H1 (cell line): ENCODE measurements around the gene PTPN9. TPM values are rescaled to one million over a fixed set of nuclear protein-coding genes. Genes with fewer than 3 reads are reported as not detected.
A peak's percentile ranks its signal among the peaks of the same experiment; 100 is the strongest.

Source experiments
- CTCF ChIA-PET: fragments of 300-600 bp; sonication (Branson Sonifier 250); formaldehyde crosslinking; loops from one replicate; lab custom pipeline; 2021; ENCODE audit not compliant: partially characterized antibody; lab: Charles Lee
- POLR2A ChIA-PET: fragments of 300-600 bp; sonication (Branson Sonifier 250); formaldehyde crosslinking; loops from one replicate; lab custom pipeline; 2021; ENCODE audit warnings: inconsistent platforms; ENCODE audit not compliant: partially characterized antibody; lab: Charles Lee
- DNase-seq, 2 experiments: peaks; one replicate each; pipeline versions ENCODE4 v3.0.0 to v3.0.0-alpha.2; 2010 to 2022; ENCODE audit warnings: low spot score in 2 of 2, low read depth in 1 of 2, mixed read lengths in 1 of 2
- FAIRE-seq: peaks from 2 replicates; lab custom pipeline; 2011; peaks lifted over from hg19 to GRCh38; lab: Jason Lieb, UNC
- H2AFZ ChIP-seq: 2 replicates; pipeline ENCODE4 v1.8.1; 2012; ENCODE audit warnings: low read length, inconsistent platforms
- H2AK5ac ChIP-seq: 2 replicates; pipeline ENCODE4 v1.6.1; 2013; ENCODE audit warnings: low read depth, low read length
- H2BK120ac ChIP-seq: replicated peaks from 2 replicates; pipeline ENCODE3; 2013; ENCODE audit warnings: low read depth, low read length, inconsistent platforms
- H2BK12ac ChIP-seq: 2 replicates; pipeline ENCODE4 v1.6.1; 2013; ENCODE audit warnings: low read depth, low read length
- H2BK15ac ChIP-seq: 2 replicates; pipeline ENCODE4 v1.6.1; 2013; ENCODE audit warnings: low read length
- H2BK20ac ChIP-seq: 2 replicates; pipeline ENCODE4 v1.6.1; 2013; ENCODE audit warnings: low read length
- H2BK5ac ChIP-seq: 2 replicates; pipeline ENCODE4 v1.6.1; 2013; ENCODE audit warnings: low read depth, low read length
- H3K14ac ChIP-seq: 2 replicates; pipeline ENCODE4 v1.6.1; 2013; ENCODE audit warnings: inconsistent platforms; ENCODE audit not compliant: insufficient read length
- H3K18ac ChIP-seq: 2 replicates; pipeline ENCODE4 v1.6.1; 2013; ENCODE audit warnings: low read length; ENCODE audit errors: extremely low read depth
- H3K23ac ChIP-seq: 2 replicates; pipeline ENCODE4 v1.6.1; 2013; ENCODE audit warnings: inconsistent platforms; ENCODE audit not compliant: insufficient read length
- H3K23me2 ChIP-seq: 2 replicates; pipeline ENCODE4 v1.6.1; 2013; ENCODE audit warnings: low read depth, low read length
- H3K27ac ChIP-seq: 2 replicates; pipeline ENCODE4 v1.6.1; 2011; ENCODE audit warnings: low read depth, low read length, inconsistent platforms
- H3K27me3 ChIP-seq, 4 experiments: replicated peaks in 1 of 4; 1 replicate in 1 of 4; 2 replicates in 3 of 4; pipeline versions ENCODE4 v1.6.1 to v1.8.1; 2011 to 2013; ENCODE audit warnings: low read length in 3 of 4, mild to moderate bottlenecking in 3 of 4, inconsistent platforms in 2 of 4, mixed read lengths in 2 of 4, moderate library complexity in 1 of 4; ENCODE audit not compliant: control insufficient read depth in 3 of 4, insufficient read depth in 3 of 4; ENCODE audit errors: extremely low read depth in 1 of 4
- H3K36me3 ChIP-seq, 4 experiments: 2 replicates each; pipeline versions ENCODE4 v1.6.1 to v1.8.1; 2011 to 2013; ENCODE audit warnings: mild to moderate bottlenecking in 4 of 4, low read length in 3 of 4, moderate library complexity in 2 of 4, control low read depth in 1 of 4, inconsistent platforms in 1 of 4; ENCODE audit not compliant: insufficient read depth in 4 of 4, control insufficient read depth in 2 of 4
- H3K4ac ChIP-seq: replicated peaks from 2 replicates; pipeline ENCODE3; 2013; ENCODE audit warnings: low read length, low read depth, mixed read lengths, inconsistent platforms; ENCODE audit not compliant: insufficient read length
- H3K4me1 ChIP-seq, 4 experiments: replicated peaks in 1 of 4; 1 replicate in 1 of 4; 2 replicates in 3 of 4; pipeline versions ENCODE4 v1.6.1 to v1.8.1; 2011 to 2013; ENCODE audit warnings: low read length in 3 of 4, inconsistent platforms in 2 of 4, mixed read lengths in 1 of 4; ENCODE audit not compliant: insufficient read depth in 4 of 4, control insufficient read depth in 3 of 4
- H3K4me2 ChIP-seq, 2 experiments: 2 replicates each; pipeline versions ENCODE4 v1.6.1 to v1.8.1; 2011 to 2013; ENCODE audit warnings: low read depth in 2 of 2, low read length in 2 of 2, control low read depth in 1 of 2, inconsistent platforms in 1 of 2, mild to moderate bottlenecking in 1 of 2; ENCODE audit not compliant: insufficient read depth in 1 of 2
- H3K4me3 ChIP-seq, 4 experiments: fragments of 200-600, 300-600 bp in 1 of 4; sonication (generic), shearing (Covaris generic), sonication (Bioruptor Twin) in 1 of 4; 2 replicates each; pipeline versions ENCODE4 v1.5.1 to v1.8.1; 2011 to 2016; ENCODE audit warnings: low read length in 4 of 4, low read depth in 3 of 4, control low read depth in 2 of 4, inconsistent platforms in 2 of 4, mild to moderate bottlenecking in 2 of 4, mixed read lengths in 1 of 4, moderate library complexity in 1 of 4; ENCODE audit not compliant: insufficient read depth in 2 of 4; ENCODE audit errors: extremely low read depth in 1 of 4
- H3K56ac ChIP-seq: replicated peaks from 2 replicates; pipeline ENCODE3; 2013; ENCODE audit warnings: low read depth, mild to moderate bottlenecking, mixed read lengths, low read length, inconsistent platforms; ENCODE audit not compliant: insufficient read length
- H3K79me1 ChIP-seq: 2 replicates; pipeline ENCODE4 v1.6.1; 2013; ENCODE audit warnings: low read depth, low read length, control low read depth
- H3K79me2 ChIP-seq, 2 experiments: 2 replicates each; pipeline versions ENCODE4 v1.6.1 to v1.8.1; 2012 to 2013; ENCODE audit warnings: low read length in 2 of 2, mild to moderate bottlenecking in 2 of 2, inconsistent platforms in 1 of 2; ENCODE audit not compliant: insufficient read depth in 2 of 2, control insufficient read depth in 1 of 2
- H3K9ac ChIP-seq, 4 experiments: replicated peaks in 1 of 4; 1 replicate in 1 of 4; 2 replicates in 3 of 4; pipeline versions ENCODE4 v1.6.1 to v1.8.1; 2011 to 2013; ENCODE audit warnings: low read depth in 3 of 4, low read length in 3 of 4, control low read depth in 2 of 4, mild to moderate bottlenecking in 2 of 4, moderate library complexity in 2 of 4, inconsistent platforms in 1 of 4; ENCODE audit errors: extremely low read depth in 1 of 4
- H3K9me3 ChIP-seq, 2 experiments: 2 replicates each; pipeline versions ENCODE4 v1.6.1 to v1.8.1; 2012 to 2013; ENCODE audit warnings: mild to moderate bottlenecking in 2 of 2, moderate library complexity in 2 of 2, control low read depth in 1 of 2, inconsistent platforms in 1 of 2, low read depth in 1 of 2, low read length in 1 of 2, mixed read lengths in 1 of 2; ENCODE audit not compliant: insufficient read depth in 2 of 2
- H4K20me1 ChIP-seq, 2 experiments: replicated peaks in 1 of 2; 2 replicates each; pipeline versions ENCODE3 to v1.8.1; 2011 to 2013; ENCODE audit warnings: inconsistent platforms in 2 of 2, low read length in 2 of 2, mild to moderate bottlenecking in 1 of 2; ENCODE audit not compliant: insufficient read depth in 2 of 2, control insufficient read depth in 1 of 2
- H4K5ac ChIP-seq: 2 replicates; pipeline ENCODE4 v1.6.1; 2013; ENCODE audit warnings: low read length, low read depth, mixed read lengths, inconsistent platforms; ENCODE audit not compliant: insufficient read length
- H4K8ac ChIP-seq: 2 replicates; pipeline ENCODE4 v1.8.0; 2013; ENCODE audit warnings: mild to moderate bottlenecking, moderate library complexity, low read length, inconsistent platforms; ENCODE audit not compliant: insufficient read depth; ENCODE audit errors: extremely low read depth
- H4K91ac ChIP-seq: replicated peaks from 2 replicates; pipeline ENCODE3; 2013; ENCODE audit warnings: low read length, mixed read lengths, inconsistent platforms; ENCODE audit not compliant: insufficient read length
- BRCA1 ChIP-seq: IDR thresholded peaks from 2 replicates; pipeline ENCODE4 v1.6.1; 2012; ENCODE audit warnings: low read depth, low read length, improper control_type of control experiment
- CHD2 ChIP-seq: IDR thresholded peaks from 2 replicates; pipeline ENCODE4 v1.6.1; 2012; ENCODE audit warnings: low read length, improper control_type of control experiment
- CTBP2 ChIP-seq: IDR thresholded peaks from 2 replicates; pipeline ENCODE4 v1.7.0; 2011; ENCODE audit warnings: borderline replicate concordance, mild to moderate bottlenecking, moderate library complexity, mixed read lengths, low read length; ENCODE audit not compliant: insufficient read depth, insufficient read length
- KDM4A ChIP-seq: IDR thresholded peaks from one replicate; pipeline ENCODE4 v1.7.1; 2012; ENCODE audit warnings: low read depth, mild to moderate bottlenecking, moderate library complexity, low read length, inconsistent platforms; ENCODE audit not compliant: severe bottlenecking
- MAX ChIP-seq: IDR thresholded peaks from 2 replicates; pipeline ENCODE4 v1.6.1; 2012; ENCODE audit warnings: inconsistent platforms
- RBBP5 ChIP-seq: IDR thresholded peaks from 2 replicates; pipeline ENCODE4 v1.7.1; 2012; ENCODE audit warnings: low read depth, mild to moderate bottlenecking, inconsistent platforms, low read length, moderate library complexity, borderline replicate concordance
- SAP30 ChIP-seq: fragments of 300-600 bp; sonication (generic); IDR thresholded peaks from 2 replicates; pipeline ENCODE4 v1.7.1; 2012; ENCODE audit warnings: low read length, moderate library complexity, mild to moderate bottlenecking, inconsistent platforms; ENCODE audit not compliant: insufficient read depth, insufficient replicate concordance
- TBP ChIP-seq: IDR thresholded peaks from 2 replicates; pipeline ENCODE4 v1.6.1; 2011; ENCODE audit warnings: low read depth, low read length, improper control_type of control experiment
- TEAD4 ChIP-seq: IDR thresholded peaks from 2 replicates; pipeline ENCODE4 v1.6.1; 2012; ENCODE audit warnings: low read depth, low read length, inconsistent platforms, mixed read lengths
- ZNF274 ChIP-seq: IDR thresholded peaks from 2 replicates; pipeline ENCODE4 v1.7.0; 2012; ENCODE audit warnings: low read length, borderline replicate concordance; ENCODE audit errors: extremely low read depth
- WGBS, 2 experiments: shearing (Covaris generic) in 1 of 2; methylation state at CpG; one replicate each; pipeline versions ENCODE4 v1.1.6 to v1.1.7; 2013 to 2015; ENCODE audit warnings: low lambda C conversion rate in 2 of 2, mixed read lengths in 2 of 2, inconsistent platforms in 1 of 2, low coverage in 1 of 2, missing lambda C conversion rate in 1 of 2; ENCODE audit not compliant: insufficient replicate concordance in 2 of 2, insufficient coverage in 1 of 2, insufficient read length in 1 of 2; ENCODE audit errors: extremely low coverage in 1 of 2, missing lambda C conversion rate in 1 of 2; 5-methylcytosine and 5-hydroxymethylcytosine counted together
- polyA plus RNA-seq, 7 experiments: library from polyadenylated mRNA; depleted of rRNA in 3 of 7; stranded (reverse) in 5 of 7; unstranded in 2 of 7; fragments of >200 nt in 5 of 7; fragments of 200-250 nt in 2 of 7; gene quantifications; 1 replicate in 5 of 7; 2 replicates in 1 of 7; 4 replicates in 1 of 7; pipeline versions ENCODE4 v1.2.1 to v1.2.3, GENCODE V29; 2011 to 2013; ENCODE audit warnings: missing spikeins in 2 of 7, mixed read lengths in 2 of 7
- total RNA-seq: library from RNA; stranded (reverse); fragmentation: NEBNext Ultra II Directional; extraction: Animal tissue kit (Norgen Biotek cat#: 25700); gene quantifications from 2 replicates; pipeline ENCODE4 v1.2.1, GENCODE V29; 2021

The PTPN9 gene
- total and polyA plus RNA-seq, 2 of the 8 experiments (the other 6 are each of a cell fraction or from before 2014, with no cell fraction given): 46.6 to 57.4 TPM

DNA sequence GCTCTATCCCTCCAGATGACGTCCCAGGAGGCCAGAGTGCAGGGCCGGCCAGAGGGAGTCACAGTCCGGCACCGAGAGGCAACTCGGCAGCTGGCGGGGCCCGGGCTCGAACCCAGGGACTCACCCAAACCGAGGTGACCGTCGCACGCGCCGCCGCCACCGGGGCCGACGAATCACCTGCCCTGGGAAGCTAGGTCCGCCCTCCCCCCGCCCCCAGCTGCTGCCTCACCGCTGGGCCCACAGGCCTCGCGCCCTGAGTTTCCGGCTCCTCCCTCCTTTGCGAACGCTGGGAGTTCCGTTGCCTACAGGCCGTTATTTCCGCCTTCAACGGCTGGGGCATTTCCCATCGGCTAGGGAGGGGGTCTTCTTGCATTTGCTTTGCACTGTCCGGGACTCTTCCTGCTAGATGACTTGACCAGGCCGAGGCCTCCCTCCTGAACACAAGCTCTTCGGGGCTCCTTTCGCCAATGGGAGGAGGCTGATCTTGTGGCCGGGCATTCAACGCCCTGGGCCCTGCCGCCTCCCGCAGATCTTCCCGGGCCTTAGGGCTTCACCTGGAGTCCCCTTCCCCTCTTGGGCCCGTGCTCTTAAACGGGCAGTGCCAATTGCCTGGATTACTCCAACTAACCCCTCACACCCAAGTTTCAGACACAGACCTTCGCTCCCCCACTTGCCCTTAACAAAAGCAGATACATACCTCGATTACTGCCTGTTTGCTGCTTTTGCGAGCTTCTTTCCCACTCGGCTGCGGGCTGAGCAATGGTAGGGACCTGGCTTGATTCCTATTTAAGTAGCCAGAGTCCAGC lies 46.6 kb upstream of the PTPN9 start, which contains the start of gene SNUPN:
Gene SNUPN (minus strand): TSS at position 184 of the 806 bp plus-strand sequence. CDS start 4,674 bp downstream, outside the sequence.
- Histone ChIP-seq H3K9ac (peak within 1 kb of the TSS; percentile 76 to 88 (median 82)), H3K4me1 (peaks cover 0 to 3% (median 0%) of the 10 kb centered on the region in 4 experiments; a peak in 3 of 7 replicates), H3K27ac (peak within 1 kb of the TSS; percentile 89; the same call in 1 of the 2 replicates), H4K8ac (peak within 1 kb of the TSS; percentile 95), H2BK15ac (peak within 1 kb of the TSS; percentile 72; the same call in 1 of the 2 replicates), H3K14ac (no peak within 1 kb of the TSS), H3K18ac (peak within 1 kb of the TSS; percentile 75), H3K4me2 (peak within 1 kb of the TSS; percentile 89 to 90), H2BK20ac (no peak within 1 kb of the TSS), H3K27me3 (no peaks in the 10 kb centered on the region), H3K4me3 (peak within 1 kb of the TSS; percentile 71 to 100 (median 93)), H2AK5ac (no peak within 1 kb of the TSS), H3K36me3 (no peaks in the 10 kb centered on the region; a peak in 1 of 8 replicates), H2BK5ac (peak within 1 kb of the TSS; percentile 96; the same call in 1 of the 2 replicates), H4K91ac (peak within 1 kb of the TSS; percentile 95), H3K23me2 (peaks cover 5% of the 10 kb centered on the region), H3K4ac (peak within 1 kb of the TSS; percentile 94), H2BK120ac (no peak within 1 kb of the TSS), H2BK12ac (0 out of 2 replicates have a peak within 1 kb of the TSS, but pooled peaks have one; percentile 80), H2AFZ (peak within 1 kb of the TSS; percentile 86; the same call in 1 of the 2 replicates), H3K79me1 (no peaks in the 10 kb centered on the region; the same call in 1 of the 2 replicates), H3K79me2 (no peaks in the 10 kb centered on the region), H4K20me1 (no peaks in the 10 kb centered on the region), H3K56ac (peak within 1 kb of the TSS; percentile 97), H3K9me3 (no peaks in the 10 kb centered on the region), H3K23ac (no peak within 1 kb of the TSS), H4K5ac (peak within 1 kb of the TSS; percentile 100)
- DNase-seq (peak; percentile 90 to 94), FAIRE-seq (no peak)
- WGBS, 2 experiments: 6% methylated on average over 45 of the region's 47 CpGs; no CpG with 5 or more reads in 1 of the 2 experiments
- POLR2A ChIA-PET: interaction anchor here (0.6 to 6.7 kb wide), 14 partner anchors 8 to 258 kb away, joined by 3 to 73 read pairs (median 4); partner anchors contain the start of genes IMP3, MAN2C1, PTPN9 and SIN3A
- CTCF ChIA-PET: interaction anchor here (0.6 to 2.8 kb wide), 6 partner anchors 13 to 468 kb away, joined by 3 to 28 read pairs (median 3); partner anchors contain the start of gene IMP3
- TF ChIP-seq SAP30 (peak; percentile 6), BRCA1 (no peak), CTBP2 (peak; percentile 63), ZNF274 (no peak), MAX (peak; percentile 71), RBBP5 (peak; percentile 74; the same call in 1 of the 2 replicates), TEAD4 (peak; percentile 28; the same call in 1 of the 2 replicates), TBP (peak; percentile 6; the same call in 1 of the 2 replicates), KDM4A (peak; percentile 70), CHD2 (peak; percentile 4; the same call in 1 of the 2 replicates)
